Dermis microvascular lymphatic vessel endothelial cell (primary cell): ENCODE data around the gene ACSM5. TPM values are rescaled to one million over a fixed set of nuclear protein-coding genes. Genes with fewer than 3 reads are reported as not detected.
A peak's percentile ranks its signal among the peaks of the same experiment; 100 is the strongest.
"Not testable (repeated sequence)": the region's sequence is repeated elsewhere in the genome, so short reads cannot be mapped to it uniquely, and the experiment has no call there.

Experiments
- DNase-seq, 2 donors: peaks; one replicate each; pipeline versions ENCODE4 v3.0.0 to v3.0.0-alpha.2; 2010; ENCODE audit warnings: low read depth in 2 of 2
- total RNA-seq: library from RNA; depleted of rRNA; stranded (reverse); fragments of >200 nt; gene quantifications from 2 replicates; pipeline ENCODE4 v1.2.1, GENCODE V29; 2014

ACSM5 gene
- total RNA-seq, 1 donor from 2014 or later = 1.3 TPM

- no peak for DNase-seq
Measured at GRCh38 chr16:20397468-20398074, 11.8 kb upstream of the ACSM5 start.

GRCh38 chr16:20398603-20399002 lies 10.7 kb upstream of the ACSM5 start:
- no peak for DNase-seq

- DNase-seq = no peak
Measured at GRCh38 chr16:20399185-20399584, 10.1 kb upstream of the ACSM5 start.

GRCh38 chr16:20401066-20401465 lies 8.3 kb upstream of the ACSM5 start:
- no peak for DNase-seq

- DNase-seq = peak in 1 of 2 donors; percentile 18
Measured at GRCh38 chr16:20401475-20402016, 7.8 kb upstream of the ACSM5 start.

GRCh38 chr16:20402651-20403050 lies 6.7 kb upstream of the ACSM5 start:
- no peak for DNase-seq

GRCh38 chr16:20404637-20405036 lies 4.7 kb upstream of the ACSM5 start, which contains the start of gene PDILT:
TSS of gene PDILT (minus strand) at chr16:20404737. CDS start at chr16:20399300, 5,437 bp downstream.
- no peak for DNase-seq

- peak in 1 of 2 donors; percentile 6 for DNase-seq
Measured at GRCh38 chr16:20410121-20410723, 888 bp downstream of the ACSM5 start.

- no peak for DNase-seq
Measured at GRCh38 chr16:20411055-20411454, 1.7 kb downstream of the ACSM5 start.

- DNase-seq = no peak
Measured at GRCh38 chr16:20415541-20415940, 6.2 kb downstream of the ACSM5 start.

GRCh38 chr16:20419093-20419492 lies 9.8 kb downstream of the ACSM5 start:
- DNase-seq = not testable (repeated sequence)

- DNase-seq = not testable (repeated sequence)
Measured at GRCh38 chr16:20421748-20422147, 12.4 kb downstream of the ACSM5 start.

- DNase-seq = not testable (repeated sequence)
Measured at GRCh38 chr16:20423772-20424128, 14.4 kb downstream of the ACSM5 start.

GRCh38 chr16:20424129-20424866 lies 15.0 kb downstream of the ACSM5 start:
- DNase-seq = no peak

GRCh38 chr16:20427401-20427797 lies 18.1 kb downstream of the ACSM5 start:
- not testable (repeated sequence) for DNase-seq

- not testable (repeated sequence) for DNase-seq
Measured at GRCh38 chr16:20429499-20429898, 20.2 kb downstream of the ACSM5 start.

GRCh38 chr16:20430480-20430879 lies 21.1 kb downstream of the ACSM5 start:
- not testable (repeated sequence) for DNase-seq

- DNase-seq = no peak
Measured at GRCh38 chr16:20430948-20431347, 21.6 kb downstream of the ACSM5 start.

GRCh38 chr16:20438950-20439349 lies 29.6 kb downstream of the ACSM5 start:
- not testable (repeated sequence) for DNase-seq

- DNase-seq = not testable (repeated sequence)
Measured at GRCh38 chr16:20439820-20440231, 30.5 kb downstream of the ACSM5 start.

GRCh38 chr16:20440731-20441130 lies 31.4 kb downstream of the ACSM5 start:
- not testable (repeated sequence) for DNase-seq

GRCh38 chr16:20441191-20441590 lies 31.9 kb downstream of the ACSM5 start:
- no peak for DNase-seq
